Ascending aorta (tissue), 2 donors: ENCODE data around the gene HDLBP. TPM values are rescaled to one million over a fixed set of nuclear protein-coding genes. Genes with fewer than 3 reads are reported as not detected.

Experiments
- DNase-seq, 2 donors: peaks; one replicate each; pipeline ENCODE4 v3.0.0-alpha.2; 2019; ENCODE audit warnings: low spot score in 2 of 2
- H3K27ac ChIP-seq, 2 donors: fragments of 200-600 bp; sonication (generic); one replicate each; pipeline ENCODE4 v1.5.1; 2016 to 2017; ENCODE audit warnings: mild to moderate bottlenecking in 1 of 2
- H3K27me3 ChIP-seq: fragments of 200-600 bp; sonication (generic); one replicate; pipeline ENCODE4 v1.5.1; 2017
- H3K36me3 ChIP-seq, 2 donors: fragments of 200-600 bp; sonication (generic); one replicate each; pipeline ENCODE4 v1.5.1; 2016
- H3K4me1 ChIP-seq, 2 donors: fragments of 200-600 bp; sonication (generic); one replicate each; pipeline ENCODE4 v1.5.1; 2016 to 2017; ENCODE audit warnings: mild to moderate bottlenecking in 1 of 2
- H3K4me3 ChIP-seq, 2 donors: fragments of 200-600 bp; sonication (generic); one replicate each; pipeline ENCODE4 v1.5.1; 2016 to 2017; ENCODE audit warnings: mild to moderate bottlenecking in 1 of 2
- H3K9me3 ChIP-seq, 2 donors: fragments of 200-600 bp; sonication (generic); one replicate each; pipeline ENCODE4 v1.5.1; 2016
- CTCF ChIP-seq, 3 experiments: fragments of 200-600 bp in 2 of 3; fragments of 450-650 bp in 1 of 3; sonication (generic) in 2 of 3; IDR thresholded peaks; one replicate each; pipeline ENCODE4 v1.5.1; 2016 to 2019; ENCODE audit warnings: antibody characterized with exemption in 3 of 3, mild to moderate bottlenecking in 1 of 3, moderate library complexity in 1 of 3
- intact Hi-C: fragments of 100-400 bp; cut with DNase I; formaldehyde crosslinking; loops from one replicate; pipeline ENCODE4 v1.15.1; 2023
- total RNA-seq: library from RNA; depleted of rRNA; stranded (reverse); fragments of >200 nt; gene quantifications from one replicate; pipeline ENCODE4 v1.1.0, GENCODE V29; 2016

The HDLBP gene
- total RNA-seq, 1 donor from 2014 or later, result 308 TPM

- no peaks in the 10 kb centered on the region for H3K9me3 ChIP-seq
- no peak for TF ChIP-seq CTCF (IDR thresholded peaks at IDR 0.05)
- H3K36me3 ChIP-seq, result no peaks in the 10 kb centered on the region
- H3K27me3 ChIP-seq, result no peaks in the 10 kb centered on the region
- H3K4me1 ChIP-seq, result peaks cover 0 to under 1% of the 10 kb centered on the region in 2 donors
- intact Hi-C loops, result no loop called here
- no peak for DNase-seq
- H3K4me3 ChIP-seq, result no peak overlapping the region
- H3K27ac ChIP-seq, result no peak overlapping the region
Measured at GRCh38 chr2:241213567-241213966, 101.9 kb downstream of the HDLBP start.

GRCh38 chr2:241213041-241213440 is 102.4 kb downstream of the HDLBP start:
- intact Hi-C loops, result no loop called here
- TF ChIP-seq CTCF (IDR thresholded peaks at IDR 0.05), result no peak
- no peak overlapping the region for H3K4me3 ChIP-seq
- H3K36me3 ChIP-seq, result no peaks in the 10 kb centered on the region
- H3K27me3 ChIP-seq, result no peaks in the 10 kb centered on the region
- no peak overlapping the region for H3K27ac ChIP-seq
- DNase-seq, result no peak
- no peaks in the 10 kb centered on the region for H3K4me1 ChIP-seq
- no peaks in the 10 kb centered on the region for H3K9me3 ChIP-seq

GRCh38 chr2:241211276-241211675 is 104.2 kb downstream of the HDLBP start:
- no peaks in the 10 kb centered on the region for H3K9me3 ChIP-seq
- intact Hi-C loops, result no loop called here
- no peak for DNase-seq
- no peaks in the 10 kb centered on the region for H3K4me1 ChIP-seq
- TF ChIP-seq CTCF (IDR thresholded peaks at IDR 0.05), result no peak
- H3K27ac ChIP-seq, result no peak overlapping the region
- H3K4me3 ChIP-seq, result no peak overlapping the region
- no peaks in the 10 kb centered on the region for H3K27me3 ChIP-seq
- no peaks in the 10 kb centered on the region for H3K36me3 ChIP-seq

GRCh38 chr2:241209271-241209670 is 106.2 kb downstream of the HDLBP start:
- DNase-seq, result no peak
- H3K27ac ChIP-seq, result no peak overlapping the region
- no peaks in the 10 kb centered on the region for H3K4me1 ChIP-seq
- H3K27me3 ChIP-seq, result no peaks in the 10 kb centered on the region
- no peak for TF ChIP-seq CTCF (IDR thresholded peaks at IDR 0.05)
- no peak overlapping the region for H3K4me3 ChIP-seq
- H3K9me3 ChIP-seq, result no peaks in the 10 kb centered on the region
- intact Hi-C loops, result no loop called here
- H3K36me3 ChIP-seq, result no peaks in the 10 kb centered on the region

- intact Hi-C loops, result no loop called here
- no peaks in the 10 kb centered on the region for H3K9me3 ChIP-seq
- H3K4me1 ChIP-seq, result no peaks in the 10 kb centered on the region
- no peak overlapping the region for H3K4me3 ChIP-seq
- H3K27me3 ChIP-seq, result no peaks in the 10 kb centered on the region
- no peaks in the 10 kb centered on the region for H3K36me3 ChIP-seq
- no peak for DNase-seq
- H3K27ac ChIP-seq, result no peak overlapping the region
- TF ChIP-seq CTCF (IDR thresholded peaks at IDR 0.05), result no peak
Measured at GRCh38 chr2:241208058-241208457, 107.4 kb downstream of the HDLBP start.

GRCh38 chr2:241207641-241208040 is 107.8 kb downstream of the HDLBP start:
- H3K4me3 ChIP-seq, result no peak overlapping the region
- no peak overlapping the region for H3K27ac ChIP-seq
- no peaks in the 10 kb centered on the region for H3K9me3 ChIP-seq
- no peaks in the 10 kb centered on the region for H3K36me3 ChIP-seq
- no peak for TF ChIP-seq CTCF (IDR thresholded peaks at IDR 0.05)
- H3K4me1 ChIP-seq, result no peaks in the 10 kb centered on the region
- no peak for DNase-seq
- H3K27me3 ChIP-seq, result no peaks in the 10 kb centered on the region
- intact Hi-C loops, result no loop called here
